DOHH2 (cell line): ENCODE measurements around the gene PRKCH.

ENCODE experiments used
- EZH2phosphoT487 ChIP-seq: fragments of 200-600 bp; sonication (generic); IDR thresholded peaks from 2 replicates; pipeline ENCODE4 v1.6.1; 2017; ENCODE audit warnings: borderline replicate concordance, mild to moderate bottlenecking, antibody characterized with exemption, low read length, moderate library complexity, mixed read lengths
- TF ChIP-seq, protein P1 (sequence below): fragments of 200-600 bp; sonication (generic); IDR thresholded peaks from one replicate; pipeline ENCODE4 v1.5.1; 2014; ENCODE audit warnings: antibody characterized with exemption, mild to moderate bottlenecking, low read depth, low read length; ENCODE audit not compliant: poor library complexity, severe bottlenecking

GRCh38 chr14:61501714-61502458 is 180.5 kb downstream of the PRKCH start:
- TF ChIP-seq, protein P1, sequence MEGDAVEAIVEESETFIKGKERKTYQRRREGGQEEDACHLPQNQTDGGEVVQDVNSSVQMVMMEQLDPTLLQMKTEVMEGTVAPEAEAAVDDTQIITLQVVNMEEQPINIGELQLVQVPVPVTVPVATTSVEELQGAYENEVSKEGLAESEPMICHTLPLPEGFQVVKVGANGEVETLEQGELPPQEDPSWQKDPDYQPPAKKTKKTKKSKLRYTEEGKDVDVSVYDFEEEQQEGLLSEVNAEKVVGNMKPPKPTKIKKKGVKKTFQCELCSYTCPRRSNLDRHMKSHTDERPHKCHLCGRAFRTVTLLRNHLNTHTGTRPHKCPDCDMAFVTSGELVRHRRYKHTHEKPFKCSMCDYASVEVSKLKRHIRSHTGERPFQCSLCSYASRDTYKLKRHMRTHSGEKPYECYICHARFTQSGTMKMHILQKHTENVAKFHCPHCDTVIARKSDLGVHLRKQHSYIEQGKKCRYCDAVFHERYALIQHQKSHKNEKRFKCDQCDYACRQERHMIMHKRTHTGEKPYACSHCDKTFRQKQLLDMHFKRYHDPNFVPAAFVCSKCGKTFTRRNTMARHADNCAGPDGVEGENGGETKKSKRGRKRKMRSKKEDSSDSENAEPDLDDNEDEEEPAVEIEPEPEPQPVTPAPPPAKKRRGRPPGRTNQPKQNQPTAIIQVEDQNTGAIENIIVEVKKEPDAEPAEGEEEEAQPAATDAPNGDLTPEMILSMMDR = no peak
- no peak for TF ChIP-seq EZH2phosphoT487
